Mesenchymal stem cell (in vitro differentiated cells and primary cell): Measurements from ENCODE around the gene AOAH.

ENCODE experiments used
- DNase-seq: peaks from one replicate; pipeline ENCODE4 v3.0.0-alpha.2; 2013
- H2AFZ ChIP-seq: one replicate; pipeline ENCODE4 v1.6.1; 2013; ENCODE audit warnings: low read depth, mild to moderate bottlenecking, control low read depth, inconsistent platforms, low read length, moderate library complexity
- H2AK5ac ChIP-seq: 2 replicates; pipeline ENCODE4 v1.6.1; 2013; ENCODE audit warnings: low read length, moderate library complexity, mild to moderate bottlenecking, inconsistent platforms; ENCODE audit not compliant: severe bottlenecking
- H2BK120ac ChIP-seq: one replicate; pipeline ENCODE4 v1.6.1; 2013; ENCODE audit warnings: low read depth, mild to moderate bottlenecking, inconsistent platforms, low read length, moderate library complexity
- H2BK12ac ChIP-seq, 2 experiments: one replicate each; pipeline ENCODE4 v1.6.1; 2013; ENCODE audit warnings: inconsistent platforms in 2 of 2, low read length in 2 of 2, mild to moderate bottlenecking in 2 of 2, moderate library complexity in 2 of 2, control low read depth in 1 of 2
- H2BK15ac ChIP-seq: one replicate; pipeline ENCODE4 v1.6.1; 2013; ENCODE audit warnings: mild to moderate bottlenecking, low read depth, inconsistent platforms; ENCODE audit not compliant: poor library complexity, severe bottlenecking
- H2BK5ac ChIP-seq: 2 replicates; pipeline ENCODE4 v1.6.1; 2013; ENCODE audit warnings: low read depth, mild to moderate bottlenecking, low read length, control low read depth, inconsistent platforms; ENCODE audit not compliant: poor library complexity, severe bottlenecking
- H3K14ac ChIP-seq, 2 experiments: one replicate each; pipeline ENCODE4 v1.6.1; 2013; ENCODE audit warnings: inconsistent platforms in 2 of 2, low read length in 2 of 2, control low read depth in 1 of 2, mild to moderate bottlenecking in 1 of 2, moderate library complexity in 1 of 2
- H3K18ac ChIP-seq, 2 experiments: one replicate each; pipeline ENCODE4 v1.6.1; 2013; ENCODE audit warnings: inconsistent platforms in 2 of 2, low read length in 2 of 2, control low read depth in 1 of 2, low read depth in 1 of 2, mild to moderate bottlenecking in 1 of 2
- H3K23ac ChIP-seq, 2 experiments: one replicate each; pipeline ENCODE4 v1.6.1; 2013; ENCODE audit warnings: inconsistent platforms in 2 of 2, low read length in 2 of 2, mild to moderate bottlenecking in 2 of 2, moderate library complexity in 2 of 2, control low read depth in 1 of 2
- H3K27ac ChIP-seq: 2 replicates; pipeline ENCODE4 v1.5.1; 2013; ENCODE audit warnings: mild to moderate bottlenecking, moderate library complexity, low read length, control low read depth, inconsistent platforms; ENCODE audit not compliant: poor library complexity, severe bottlenecking
- H3K27me3 ChIP-seq, 2 experiments: 2 replicates each; pipeline versions ENCODE4 v1.6.1 to v1.7.0; 2013; ENCODE audit warnings: low read length in 2 of 2, mild to moderate bottlenecking in 2 of 2, moderate library complexity in 2 of 2, control low read depth in 1 of 2, inconsistent platforms in 1 of 2; ENCODE audit not compliant: control insufficient read depth in 1 of 2, insufficient read depth in 1 of 2
- H3K36me3 ChIP-seq, 2 experiments: 2 replicates each; pipeline versions ENCODE4 v1.6.1 to v1.7.0; 2013; ENCODE audit warnings: low read length in 2 of 2, control low read depth in 1 of 2, inconsistent platforms in 1 of 2, low read depth in 1 of 2, mild to moderate bottlenecking in 1 of 2; ENCODE audit not compliant: insufficient read depth in 2 of 2, control insufficient read depth in 1 of 2
- H3K4ac ChIP-seq, 2 experiments: one replicate each; pipeline ENCODE4 v1.6.1; 2013; ENCODE audit warnings: inconsistent platforms in 2 of 2, low read length in 2 of 2, mild to moderate bottlenecking in 2 of 2, moderate library complexity in 2 of 2, control low read depth in 1 of 2, low read depth in 1 of 2
- H3K4me1 ChIP-seq: 2 replicates; pipeline ENCODE4 v1.6.1; 2013; ENCODE audit warnings: low read depth, low read length, control low read depth; ENCODE audit not compliant: control insufficient read depth, insufficient read depth
- H3K4me2 ChIP-seq: 2 replicates; pipeline ENCODE4 v1.6.1; 2013; ENCODE audit warnings: low read length, mild to moderate bottlenecking, inconsistent platforms; ENCODE audit not compliant: poor library complexity, severe bottlenecking
- H3K4me3 ChIP-seq, 2 experiments: 2 replicates each; pipeline versions ENCODE4 v1.5.1 to v1.7.0; 2013; ENCODE audit warnings: low read length in 2 of 2, mild to moderate bottlenecking in 2 of 2, control low read depth in 1 of 2, low read depth in 1 of 2; ENCODE audit not compliant: insufficient read depth in 1 of 2
- H3K79me1 ChIP-seq: replicated peaks from 2 replicates; pipeline ENCODE4 v1.6.1; 2013; ENCODE audit warnings: mild to moderate bottlenecking, control low read depth, low read length, inconsistent platforms; ENCODE audit not compliant: poor library complexity, severe bottlenecking
- H3K9ac ChIP-seq: 2 replicates; pipeline ENCODE4 v1.7.0; 2013; ENCODE audit warnings: mild to moderate bottlenecking, low read length, moderate library complexity
- H3K9me3 ChIP-seq: 2 replicates; pipeline ENCODE4 v1.7.0; 2013; ENCODE audit warnings: mild to moderate bottlenecking, low read length; ENCODE audit not compliant: control insufficient read depth
- H4K8ac ChIP-seq: one replicate; pipeline ENCODE4 v1.6.1; 2013; ENCODE audit warnings: inconsistent platforms, mild to moderate bottlenecking, low read length, moderate library complexity
- H4K91ac ChIP-seq: one replicate; pipeline ENCODE4 v1.6.1; 2013; ENCODE audit warnings: mild to moderate bottlenecking, low read length, inconsistent platforms
- WGBS: methylation state at CpG from one replicate; pipeline ENCODE4 v1.1.7; 2013; ENCODE audit warnings: mixed read lengths; 5-methylcytosine and 5-hydroxymethylcytosine counted together

Gene AOAH

GRCh38 chr7:36710186-36710791 lies 14.0 kb downstream of the AOAH start:
- Histone ChIP-seq H3K4me2 (no peak overlapping the region), H3K36me3 (no peaks in the 10 kb centered on the region), H3K27ac (no peak overlapping the region), H3K4me3 (no peak overlapping the region), H2BK5ac (no peak overlapping the region), H4K8ac (no peak overlapping the region), H3K4ac (no peak overlapping the region), H2BK120ac (no peak overlapping the region), H4K91ac (no peak overlapping the region), H3K27me3 (no peaks in the 10 kb centered on the region), H3K9me3 (no peaks in the 10 kb centered on the region), H2AK5ac (no peak overlapping the region), H3K9ac (no peak overlapping the region), H3K14ac (no peak overlapping the region), H3K4me1 (peaks cover 2% of the 10 kb centered on the region), H2BK15ac (no peak overlapping the region), H2BK12ac (no peak overlapping the region), H3K79me1 (no peaks in the 10 kb centered on the region), H3K23ac (no peak overlapping the region), H2AFZ (no peak overlapping the region), H3K18ac (no peak overlapping the region)
- DNase-seq = no peak
- 77% methylated on average over 2 of the region's 3 CpGs for WGBS

- H4K91ac ChIP-seq = no peak overlapping the region
- no peak overlapping the region for H2BK12ac ChIP-seq
- no peak overlapping the region for H2AK5ac ChIP-seq
- no peak overlapping the region for H3K23ac ChIP-seq
- WGBS = 73% methylated on average over 5 of the region's 5 CpGs
- no peak overlapping the region for H2BK5ac ChIP-seq
- no peak overlapping the region for H3K18ac ChIP-seq
- no peak overlapping the region for H3K14ac ChIP-seq
- H3K4me3 ChIP-seq = no peak overlapping the region
- H3K27me3 ChIP-seq = no peaks in the 10 kb centered on the region
- H2BK15ac ChIP-seq = no peak overlapping the region
- H3K79me1 ChIP-seq = no peaks in the 10 kb centered on the region
- H2AFZ ChIP-seq = no peak overlapping the region
- no peaks in the 10 kb centered on the region for H3K9me3 ChIP-seq
- peaks cover 2% of the 10 kb centered on the region for H3K4me1 ChIP-seq
- no peak overlapping the region for H3K9ac ChIP-seq
- DNase-seq = no peak
- no peak overlapping the region for H4K8ac ChIP-seq
- no peak overlapping the region for H3K4ac ChIP-seq
- no peak overlapping the region for H3K4me2 ChIP-seq
- no peak overlapping the region for H3K27ac ChIP-seq
- no peak overlapping the region for H2BK120ac ChIP-seq
- H3K36me3 ChIP-seq = no peaks in the 10 kb centered on the region
Measured at GRCh38 chr7:36708767-36709166, 15.5 kb downstream of the AOAH start.

- Histone ChIP-seq H3K9ac (no peak overlapping the region), H2BK120ac (no peak overlapping the region), H3K14ac (no peak overlapping the region), H2BK12ac (no peak overlapping the region), H4K8ac (no peak overlapping the region), H4K91ac (no peak overlapping the region), H3K9me3 (no peaks in the 10 kb centered on the region), H3K4me3 (no peak overlapping the region), H2AFZ (no peak overlapping the region), H3K36me3 (no peaks in the 10 kb centered on the region), H3K4ac (no peak overlapping the region), H3K4me1 (peaks cover 2% of the 10 kb centered on the region), H2AK5ac (no peak overlapping the region), H2BK5ac (no peak overlapping the region), H3K79me1 (no peaks in the 10 kb centered on the region), H3K18ac (no peak overlapping the region), H3K27me3 (no peaks in the 10 kb centered on the region), H2BK15ac (no peak overlapping the region), H3K23ac (no peak overlapping the region), H3K4me2 (no peak overlapping the region), H3K27ac (no peak overlapping the region)
- DNase-seq = no peak
- WGBS = 91% methylated on average over 2 of the region's 4 CpGs
Measured at GRCh38 chr7:36707898-36708297, 16.4 kb downstream of the AOAH start.

- Histone ChIP-seq H3K9ac (no peak overlapping the region), H3K23ac (no peak overlapping the region), H2AFZ (no peak overlapping the region), H2BK15ac (no peak overlapping the region), H3K18ac (no peak overlapping the region), H3K4me2 (no peak overlapping the region), H2BK5ac (no peak overlapping the region), H2BK120ac (no peak overlapping the region), H2AK5ac (no peak overlapping the region), H3K14ac (no peak overlapping the region), H3K4me1 (peaks cover 2% of the 10 kb centered on the region), H3K4me3 (no peak overlapping the region), H4K8ac (no peak overlapping the region), H3K27me3 (no peaks in the 10 kb centered on the region), H3K36me3 (no peaks in the 10 kb centered on the region), H3K79me1 (no peaks in the 10 kb centered on the region), H4K91ac (no peak overlapping the region), H2BK12ac (no peak overlapping the region), H3K4ac (no peak overlapping the region), H3K9me3 (no peaks in the 10 kb centered on the region), H3K27ac (no peak overlapping the region)
- WGBS = 92% methylated on average over 3 of the region's 3 CpGs
- DNase-seq = no peak
Measured at GRCh38 chr7:36707465-36707864, 16.8 kb downstream of the AOAH start.
